B cell (primary cell): ENCODE results near the gene TOP3B.

Experiments
- CTCF ChIP-seq: fragments of 200-600 bp; IDR thresholded peaks from one replicate; pipeline ENCODE4 v1.8.0; 2022; ENCODE audit warnings: antibody characterized with exemption, mild to moderate bottlenecking
- EZH2 ChIP-seq: IDR thresholded peaks from 2 replicates; pipeline ENCODE4 v1.6.1; 2012; ENCODE audit warnings: borderline replicate concordance, low read depth, mild to moderate bottlenecking, moderate library complexity, low read length; ENCODE audit not compliant: insufficient read depth, poor library complexity, severe bottlenecking

DNA sequence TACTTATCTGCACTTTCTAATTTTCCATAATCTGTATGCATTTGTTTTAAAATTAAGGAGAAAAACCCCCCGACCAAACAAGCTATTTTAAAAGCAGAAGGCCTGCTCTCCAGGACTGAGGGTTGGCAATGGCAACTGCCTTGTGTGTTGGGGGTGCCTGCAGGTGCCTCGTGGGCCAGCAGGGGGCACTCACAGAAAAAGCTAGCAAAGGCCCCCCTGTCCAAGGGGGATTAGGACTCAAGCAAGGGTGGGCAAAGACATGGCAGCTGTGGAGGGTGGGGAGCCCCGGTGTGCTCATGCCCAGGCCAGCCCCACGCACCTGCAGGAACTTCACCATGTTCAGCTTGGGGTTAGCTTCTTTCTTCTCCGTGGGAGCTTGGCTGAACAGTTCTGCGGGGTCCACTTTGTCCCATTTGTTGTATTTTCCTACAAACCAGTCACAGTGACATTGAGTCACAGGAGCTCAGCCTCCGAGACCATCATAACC is 10.3 kb downstream of the TOP3B start:
- TF ChIP-seq CTCF, result peak; percentile 96
- TF ChIP-seq EZH2, result no peak
